ENCODE data around the gene ACTL7A. TPM values are rescaled to one million over a fixed set of nuclear protein-coding genes. Genes with fewer than 3 reads are reported as not detected.
A peak's percentile ranks its signal among the peaks of the same experiment; 100 is the strongest.

ACTL7A gene
- total RNA-seq, 1 donor from 2014 or later, result not detected

DNA sequence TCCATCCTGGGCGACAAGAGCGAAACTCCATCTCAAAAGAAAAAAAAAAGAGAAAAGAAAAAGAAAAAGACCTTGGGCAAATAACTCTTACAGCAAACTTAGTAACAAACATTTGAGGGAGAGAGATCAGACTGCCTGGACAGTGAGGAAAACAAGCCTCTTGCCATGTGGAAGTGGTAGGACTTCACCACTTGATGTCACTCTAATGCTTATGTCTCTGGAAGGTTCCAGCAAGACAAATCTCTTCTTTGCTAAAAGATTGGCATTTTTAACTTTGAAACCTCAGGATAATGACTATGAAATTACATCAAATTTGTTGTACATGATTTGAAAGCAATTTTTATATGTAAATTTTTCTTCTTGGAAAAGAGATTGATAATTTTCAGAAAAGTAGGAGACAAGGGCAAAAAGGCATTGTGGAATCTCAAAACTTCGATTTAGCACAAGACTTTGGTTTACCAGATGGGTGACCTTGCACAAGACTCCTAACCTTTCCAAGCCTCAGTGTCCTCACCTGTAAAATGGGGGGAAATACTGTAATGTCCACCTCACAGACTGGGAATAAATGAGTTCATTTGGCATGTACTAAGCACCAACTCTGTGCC, 11.7 kb upstream of the ACTL7A start:
- peak; percentile 12 to 47 for DNase-seq (ENCODE audit: low read depth in 2 of 2)

GRCh38 chr9:108851138-108851537, 10.9 kb upstream of the ACTL7A start:
- no peak for DNase-seq (ENCODE audit: low read depth in 2 of 2)

GRCh38 chr9:108852079-108852478, 10.0 kb upstream of the ACTL7A start:
- no peak for DNase-seq (ENCODE audit: low read depth in 2 of 2)

DNA sequence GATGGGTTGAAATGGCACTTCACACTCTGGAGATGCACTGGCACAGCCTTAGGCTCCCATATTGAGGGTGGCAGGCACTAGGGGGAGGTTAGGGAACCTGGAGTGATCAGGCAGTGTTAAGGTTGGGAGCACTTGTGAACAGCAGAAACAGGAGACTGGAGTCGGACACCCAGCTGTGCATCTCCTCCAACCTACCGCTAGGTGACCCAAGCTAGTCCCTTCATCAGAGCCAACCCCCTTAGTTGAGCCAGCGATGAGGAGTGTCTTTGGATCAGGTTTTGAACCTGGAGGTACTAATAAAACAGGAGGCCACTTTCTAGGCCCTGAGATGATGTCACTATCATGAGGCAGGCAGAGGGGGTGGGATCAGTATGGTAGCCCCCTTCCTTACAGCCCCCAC, 8.0 kb upstream of the ACTL7A start:
- no peak for DNase-seq (ENCODE audit: low read depth in 2 of 2)

DNA sequence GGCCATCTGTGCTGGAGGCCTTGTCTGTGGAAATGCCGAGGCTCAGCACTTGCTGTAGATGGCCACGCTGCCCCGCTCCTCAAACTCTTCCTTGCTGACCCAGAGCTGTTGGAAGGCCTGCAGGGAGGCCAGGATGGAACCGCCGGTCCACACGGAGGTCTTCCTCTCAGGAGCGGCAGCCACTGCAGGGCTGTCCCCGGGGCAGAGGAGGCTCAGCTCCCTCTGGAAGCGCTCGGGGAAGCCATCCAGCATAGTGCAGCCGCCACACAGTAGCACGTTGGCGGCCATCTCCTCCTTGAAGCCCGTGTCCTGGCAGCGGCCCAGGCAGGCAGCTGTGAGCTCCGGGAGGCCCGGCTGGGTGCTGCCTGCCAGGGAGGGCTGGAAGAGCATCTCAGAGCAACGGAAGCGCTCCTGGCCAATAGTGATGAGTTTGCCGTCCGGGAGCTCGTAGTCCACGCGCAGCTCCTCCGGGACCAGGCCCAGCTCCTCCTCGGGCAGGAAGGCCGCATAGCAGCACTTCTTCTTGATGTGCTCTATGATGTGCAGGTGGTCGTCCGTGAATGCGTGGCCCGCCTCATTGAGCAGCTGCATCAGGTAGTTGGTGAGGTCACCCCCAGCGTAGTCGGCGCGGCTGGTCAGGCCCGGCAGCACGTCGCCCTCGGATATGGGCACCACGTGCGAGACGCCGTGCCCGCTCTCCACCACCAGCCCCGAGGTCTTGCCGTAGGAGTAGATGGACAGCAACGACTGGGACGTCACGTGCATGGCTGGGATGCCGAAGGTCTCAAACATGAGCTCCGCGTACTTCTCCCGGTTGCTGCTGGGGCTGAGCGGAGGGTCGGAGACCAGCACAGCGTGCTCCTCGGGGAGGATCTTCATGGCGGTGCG, 7.2 kb upstream of the ACTL7A start:
- DNase-seq (ENCODE audit: low read depth in 2 of 2), result no peak

DNA sequence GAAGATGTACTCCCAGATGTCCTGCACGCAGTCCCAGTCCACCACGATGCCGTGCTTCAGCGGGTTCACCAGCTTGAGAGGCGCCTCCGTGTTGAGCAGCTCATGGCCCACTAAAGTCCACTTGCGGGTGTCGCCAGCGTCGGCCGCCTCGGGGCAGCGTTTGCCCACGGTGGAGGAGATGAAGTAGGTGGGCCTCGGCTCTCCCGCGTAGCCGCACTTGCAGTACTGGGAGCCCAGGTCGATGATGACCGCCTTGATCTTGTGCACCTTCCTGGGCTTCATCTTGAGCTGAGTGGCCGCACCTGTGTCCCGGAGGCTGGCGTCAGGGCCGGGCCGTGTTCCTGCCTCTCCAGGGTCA, 6.6 kb upstream of the ACTL7A start:
- no peak for DNase-seq (ENCODE audit: low read depth in 2 of 2)

DNA sequence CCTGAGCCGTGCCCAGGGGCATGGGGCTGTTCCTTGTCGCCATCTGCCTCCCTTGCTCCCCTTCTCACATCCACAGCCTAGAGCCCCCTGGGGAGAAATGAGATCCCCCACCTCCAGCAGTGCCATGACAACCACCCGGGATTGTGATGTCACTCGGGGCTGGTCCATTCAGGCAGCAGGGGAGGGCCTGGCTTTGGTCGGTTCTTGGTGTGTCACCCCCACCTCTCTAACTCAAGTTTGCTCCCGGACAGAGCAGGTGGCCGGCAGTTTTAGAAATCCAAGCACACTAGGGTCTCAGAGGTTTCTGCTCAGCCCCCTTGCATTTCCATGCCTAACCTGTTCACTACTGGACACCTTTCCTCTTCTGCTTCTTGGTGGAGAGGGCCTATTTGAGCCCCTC, 6.2 kb upstream of the ACTL7A start, which contains the start of gene ACTL7B:
Gene ACTL7B, minus strand, starts transcription at position 99 of the 400 bp plus-strand sequence. Its CDS starts 56 bp downstream, at position 43.
- DNase-seq (ENCODE audit: low read depth in 2 of 2), result no peak

DNA sequence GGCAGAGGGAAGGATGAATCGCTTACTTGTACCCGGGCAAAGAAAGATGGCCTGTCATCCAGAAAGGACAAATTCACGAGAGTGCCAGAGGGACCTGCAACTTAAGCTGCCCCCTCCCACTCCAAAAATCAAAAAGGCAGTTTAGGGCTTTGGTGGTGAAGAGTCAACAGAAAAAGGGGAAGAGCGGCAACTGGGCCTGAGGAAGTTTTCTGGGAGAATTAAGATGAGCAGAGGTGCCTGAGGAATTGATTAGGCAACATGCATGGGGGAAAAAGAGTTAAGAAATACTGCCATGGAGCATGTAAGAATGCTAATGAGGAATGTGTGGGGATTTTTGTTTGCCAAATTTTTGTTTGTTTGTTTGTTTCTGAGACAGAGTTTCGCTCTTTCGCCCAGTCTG, 4.5 kb upstream of the ACTL7A start:
- no peak for DNase-seq (ENCODE audit: low read depth in 2 of 2)

DNA sequence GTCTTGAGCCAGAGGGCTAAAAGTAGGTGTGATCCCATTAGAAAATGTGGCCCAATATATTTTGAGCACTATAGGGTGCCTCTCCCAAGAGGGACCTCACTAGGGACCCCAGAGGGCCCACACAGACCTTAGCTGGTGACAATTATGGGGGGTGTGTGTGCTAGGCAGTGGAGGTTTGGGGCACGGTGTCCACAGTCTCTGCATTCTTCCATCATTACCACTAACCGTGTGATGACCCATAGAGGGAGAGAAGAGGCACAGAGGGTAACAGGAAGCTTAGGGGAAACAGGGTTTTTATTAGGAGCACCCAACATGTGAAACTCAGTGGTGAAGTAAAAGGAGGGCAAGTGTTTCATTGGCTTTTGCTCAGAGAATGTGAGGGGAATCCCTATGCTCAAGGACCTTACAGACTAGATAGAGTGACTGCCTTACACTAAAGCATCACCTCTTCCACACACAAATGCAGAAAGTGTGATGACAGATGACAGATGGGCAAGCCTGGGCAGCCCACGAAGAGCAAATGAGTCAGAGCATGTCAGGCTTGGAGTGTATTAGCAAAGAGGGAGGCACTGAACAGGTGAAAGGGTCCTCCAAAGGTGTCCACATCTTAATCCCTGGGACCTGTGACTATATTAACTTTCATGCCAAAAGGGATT, 2.5 kb upstream of the ACTL7A start:
- DNase-seq (ENCODE audit: low read depth in 2 of 2), result no peak

DNA sequence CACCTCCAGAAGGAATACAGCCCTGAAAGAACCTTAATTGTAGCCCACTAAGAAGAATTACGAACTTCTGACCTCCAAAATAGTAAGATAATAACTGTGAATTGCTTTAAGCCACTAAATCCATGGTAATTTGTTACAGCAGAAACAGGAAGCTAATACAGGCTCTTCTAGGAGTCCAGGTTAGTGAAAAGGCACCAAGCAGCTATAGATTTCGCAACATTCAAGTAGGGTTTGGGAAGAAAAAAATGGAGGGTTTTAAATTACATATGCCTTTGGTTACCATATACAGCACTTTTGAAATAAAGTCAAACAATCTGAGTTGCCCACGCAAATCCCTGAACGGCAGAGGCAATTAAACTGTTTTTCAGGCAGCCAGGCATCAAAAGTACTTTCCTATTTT, 1.7 kb upstream of the ACTL7A start:
- DNase-seq (ENCODE audit: low read depth in 2 of 2), result no peak

- DNase-seq (ENCODE audit: low read depth in 2 of 2), result no peak
Measured at GRCh38 chr9:108860764-108861163, 1.3 kb upstream of the ACTL7A start.

DNA sequence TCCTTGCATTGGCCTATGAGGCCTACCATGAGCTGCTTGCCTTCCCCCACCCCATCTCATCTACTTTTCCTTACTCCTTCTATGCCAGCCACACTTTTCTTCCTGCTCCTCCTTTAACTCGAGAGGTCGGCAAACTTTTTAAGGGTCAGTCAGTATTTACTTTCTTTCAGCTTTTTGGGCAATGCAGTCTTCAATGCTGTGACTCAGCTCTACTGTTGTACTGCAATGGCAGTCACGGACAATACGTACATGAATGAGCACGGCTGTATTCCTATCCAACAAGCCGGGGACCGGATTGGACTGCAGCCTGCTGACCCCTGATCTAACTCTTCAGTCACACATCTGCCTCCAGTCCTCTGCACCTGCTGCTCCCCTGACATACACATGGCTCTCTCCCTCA, 602 bp upstream of the ACTL7A start:
- DNase-seq (ENCODE audit: low read depth in 2 of 2), result no peak

DNA sequence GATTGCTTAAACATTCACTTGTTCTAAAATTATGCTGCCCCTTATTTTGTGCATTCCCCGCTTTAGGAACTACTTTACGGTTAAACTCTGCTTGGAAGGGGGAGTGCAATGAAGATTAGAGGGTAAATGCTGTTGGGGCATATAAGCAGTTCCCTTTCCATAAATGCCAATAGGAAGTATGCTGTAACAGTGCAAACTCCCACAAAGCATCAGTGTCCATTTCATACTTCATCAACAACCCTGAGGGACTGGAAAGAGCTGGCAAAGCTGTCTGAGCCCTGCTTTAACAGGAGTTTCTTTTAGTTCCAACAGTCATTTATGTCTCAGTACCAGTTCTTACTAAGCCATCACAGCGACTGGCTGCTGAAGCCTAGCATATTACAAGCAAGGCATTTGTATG, 1.8 kb downstream of the ACTL7A start:
- DNase-seq (ENCODE audit: low read depth in 2 of 2), result no peak

DNA sequence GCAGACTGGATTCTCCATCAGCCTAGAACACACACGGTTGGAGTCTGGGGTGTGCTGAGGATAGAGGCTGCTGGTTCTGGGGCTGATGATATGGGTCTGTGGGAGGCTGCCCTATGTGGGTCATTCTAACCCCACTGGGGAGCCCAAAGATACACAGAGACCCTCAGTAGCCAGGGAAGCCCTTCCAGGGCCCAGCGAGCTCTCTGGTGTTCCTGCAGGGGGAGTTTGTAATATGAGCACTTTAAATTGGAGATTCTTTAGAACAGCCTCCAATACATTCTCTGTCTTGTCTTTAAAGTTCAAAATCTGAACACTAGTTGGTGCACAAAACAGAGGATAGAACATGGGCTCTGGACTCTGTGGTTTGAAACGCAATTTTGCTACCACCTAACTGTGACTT, 2.4 kb downstream of the ACTL7A start:
- DNase-seq (ENCODE audit: low read depth in 2 of 2), result no peak

DNA sequence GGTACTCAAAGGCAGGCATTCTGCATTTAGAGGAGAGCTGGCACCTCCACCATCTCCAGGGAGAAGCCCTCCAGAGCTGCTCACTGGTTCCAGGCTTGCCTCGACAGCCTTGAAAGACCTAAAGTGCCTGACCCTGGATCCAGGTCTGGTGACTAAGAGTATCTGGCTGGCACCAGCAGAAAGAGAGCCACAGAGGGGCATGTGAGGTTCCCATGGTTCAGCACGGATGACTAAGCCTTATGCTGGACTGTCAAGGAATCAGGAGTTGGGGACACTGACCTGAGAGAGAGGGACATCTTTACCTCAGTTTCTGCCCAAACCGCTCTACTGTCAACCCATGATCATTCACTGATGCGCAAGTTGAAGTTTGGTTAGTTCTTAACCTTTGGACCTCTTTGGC, 3.0 kb downstream of the ACTL7A start:
- no peak for DNase-seq (ENCODE audit: low read depth in 2 of 2)

DNA sequence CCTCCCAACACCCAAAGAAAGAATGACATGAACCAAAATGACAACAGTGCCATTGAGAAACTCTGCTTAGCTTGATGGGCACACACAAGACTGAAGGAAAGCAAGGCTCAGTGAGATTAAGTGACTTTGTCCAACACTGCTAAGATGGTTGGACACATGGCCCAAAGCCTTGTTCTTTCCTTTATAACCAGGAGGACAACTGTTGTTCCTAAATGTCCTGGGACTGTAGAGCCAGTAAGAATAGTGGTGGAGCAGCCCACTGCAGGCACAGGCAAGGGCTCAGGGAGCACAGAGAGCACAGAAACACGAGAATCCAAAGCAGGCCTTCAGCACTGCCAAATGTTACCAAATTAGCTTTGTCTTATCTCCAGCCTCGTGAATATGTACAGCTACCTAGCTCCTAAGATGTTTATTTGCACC, 3.9 kb downstream of the ACTL7A start:
- DNase-seq (ENCODE audit: low read depth in 2 of 2), result no peak

DNA sequence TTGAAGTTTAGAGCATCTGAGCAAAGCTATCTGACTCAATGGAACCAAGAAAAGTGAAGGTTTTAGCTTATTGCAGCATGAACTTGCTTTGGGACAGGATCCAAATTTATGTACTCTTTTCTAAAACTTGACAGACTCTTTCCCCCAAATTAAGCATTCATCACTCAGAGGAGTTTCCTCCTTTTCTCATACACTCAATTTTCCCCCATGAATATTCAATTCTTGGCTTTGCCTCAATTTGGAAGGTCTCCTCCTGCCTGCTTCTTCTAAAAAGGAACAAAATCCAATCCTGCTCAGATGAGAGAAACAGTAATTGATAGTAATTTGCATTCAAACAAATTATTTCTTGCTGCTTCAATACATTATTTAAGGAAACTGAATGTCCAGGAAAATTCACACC, 5.0 kb downstream of the ACTL7A start:
- no peak for DNase-seq (ENCODE audit: low read depth in 2 of 2)

DNA sequence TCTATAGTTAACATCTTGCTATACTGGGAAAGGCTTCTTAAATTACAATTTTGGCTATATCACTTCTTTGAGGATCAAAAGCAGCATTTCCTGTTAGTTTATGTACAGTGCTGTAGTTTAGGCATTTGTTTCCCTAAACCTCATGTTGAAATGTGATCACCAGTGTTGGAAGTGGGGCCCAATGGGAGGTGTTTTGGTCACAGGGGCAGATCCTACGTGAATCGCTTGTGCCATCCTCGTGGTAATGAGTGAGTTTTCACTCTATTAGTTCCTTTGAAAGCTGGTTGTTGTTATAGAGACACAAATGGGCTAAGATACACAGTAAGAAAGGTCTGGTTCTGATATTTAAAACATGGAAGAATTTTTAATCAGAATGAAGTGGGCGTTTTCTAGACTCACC, 5.8 kb downstream of the ACTL7A start:
- DNase-seq (ENCODE audit: low read depth in 2 of 2), result no peak

GRCh38 chr9:108869092-108869725, 7.1 kb downstream of the ACTL7A start:
- DNase-seq (ENCODE audit: low read depth in 2 of 2), result no peak

DNA sequence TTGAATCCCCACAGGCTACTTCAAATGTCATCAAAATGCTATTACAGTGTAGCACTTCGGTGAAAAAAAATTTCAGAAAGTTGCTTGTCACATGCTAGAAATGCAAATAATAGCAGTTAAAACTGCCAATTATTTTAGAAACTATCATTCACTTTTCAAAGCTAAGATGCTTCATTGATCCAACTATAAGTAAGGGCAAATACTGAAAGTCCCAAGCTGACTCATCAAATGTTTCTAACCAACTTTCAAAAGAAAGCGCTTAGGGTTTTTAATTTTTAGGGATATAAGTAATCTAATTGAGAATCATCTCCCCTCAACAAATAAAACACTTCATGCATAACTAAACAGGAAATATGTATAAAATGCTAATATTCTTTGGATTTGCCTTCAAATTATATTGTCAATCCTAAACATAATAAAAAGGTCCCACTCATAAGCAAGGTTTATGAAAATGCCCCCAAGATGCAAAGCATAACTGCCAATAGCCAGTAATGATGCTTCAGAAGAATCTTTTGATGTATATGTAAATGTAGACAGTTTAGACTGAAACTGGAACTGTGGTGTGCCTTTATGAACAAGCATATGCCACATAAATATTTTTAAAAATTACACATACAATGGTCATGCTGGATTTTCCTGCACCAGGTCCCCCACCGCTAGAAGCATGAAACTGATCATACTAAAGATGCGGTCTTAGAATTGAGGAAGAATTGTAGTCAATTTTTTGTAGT, 12.2 kb downstream of the ACTL7A start:
- DNase-seq (ENCODE audit: low read depth in 2 of 2), result no peak

GRCh38 chr9:108876425-108876824, 14.4 kb downstream of the ACTL7A start:
- DNase-seq (ENCODE audit: low read depth in 2 of 2), result no peak

Measured in dermis microvascular lymphatic vessel endothelial cell (primary cell).